ENCODE measurements around the gene OSBPL3. TPM values are rescaled to one million over a fixed set of nuclear protein-coding genes. Genes with fewer than 3 reads are reported as not detected.

Gene OSBPL3
- total RNA-seq, 1 donor from 2014 or later: 26.8 TPM

GRCh38 chr7:24817339-24817738 is 162.6 kb downstream of the OSBPL3 start:
- DNase-seq (ENCODE audit: low read depth): no peak
- H3K4me3 ChIP-seq (ENCODE audit: low read depth, low read length): no peak overlapping the region
- no peak for TF ChIP-seq CTCF (conservative IDR thresholded peaks at IDR 0.05; ENCODE audit: low read depth, low read length)

GRCh38 chr7:24816868-24817267 is 163.1 kb downstream of the OSBPL3 start:
- no peak for TF ChIP-seq CTCF (conservative IDR thresholded peaks at IDR 0.05; ENCODE audit: low read depth, low read length)
- H3K4me3 ChIP-seq (ENCODE audit: low read depth, low read length): no peak overlapping the region
- no peak for DNase-seq (ENCODE audit: low read depth)

GRCh38 chr7:24812305-24812945 is 167.6 kb downstream of the OSBPL3 start:
- no peak overlapping the region for H3K4me3 ChIP-seq (ENCODE audit: low read depth, low read length)
- TF ChIP-seq CTCF (conservative IDR thresholded peaks at IDR 0.05; ENCODE audit: low read depth, low read length): peak; percentile 95
- no peak for DNase-seq (ENCODE audit: low read depth)

- H3K4me3 ChIP-seq (ENCODE audit: low read depth, low read length): no peak overlapping the region
- DNase-seq (ENCODE audit: low read depth): no peak
- no peak for TF ChIP-seq CTCF (conservative IDR thresholded peaks at IDR 0.05; ENCODE audit: low read depth, low read length)
Measured at GRCh38 chr7:24808518-24808917, 171.5 kb downstream of the OSBPL3 start.

GRCh38 chr7:24802300-24802699 is 177.7 kb downstream of the OSBPL3 start:
- no peak for DNase-seq (ENCODE audit: low read depth)
- no peak for TF ChIP-seq CTCF (conservative IDR thresholded peaks at IDR 0.05; ENCODE audit: low read depth, low read length)
- H3K4me3 ChIP-seq (ENCODE audit: low read depth, low read length): no peak overlapping the region

- no peak for DNase-seq (ENCODE audit: low read depth)
- no peak overlapping the region for H3K4me3 ChIP-seq (ENCODE audit: low read depth, low read length)
- no peak for TF ChIP-seq CTCF (conservative IDR thresholded peaks at IDR 0.05; ENCODE audit: low read depth, low read length)
Measured at GRCh38 chr7:24801883-24802282, 178.1 kb downstream of the OSBPL3 start.

- TF ChIP-seq CTCF (conservative IDR thresholded peaks at IDR 0.05; ENCODE audit: low read depth, low read length): no peak
Measured at GRCh38 chr7:24800667-24801066, 179.3 kb downstream of the OSBPL3 start.

More at GRCh38 chr7:24800667-24801066, 179.3 kb downstream of the OSBPL3 start:
- DNase-seq (ENCODE audit: low read depth): no peak
- no peak overlapping the region for H3K4me3 ChIP-seq (ENCODE audit: low read depth, low read length)

All from epithelial cell of proximal tubule (primary cell).